ENCODE results near the gene NDUFA5. TPM values are rescaled to one million over a fixed set of nuclear protein-coding genes. Genes with fewer than 3 reads are reported as not detected.

NDUFA5 gene
- total and polyA plus RNA-seq, 12 donors = 123 to 491 (median 281) TPM

DNA sequence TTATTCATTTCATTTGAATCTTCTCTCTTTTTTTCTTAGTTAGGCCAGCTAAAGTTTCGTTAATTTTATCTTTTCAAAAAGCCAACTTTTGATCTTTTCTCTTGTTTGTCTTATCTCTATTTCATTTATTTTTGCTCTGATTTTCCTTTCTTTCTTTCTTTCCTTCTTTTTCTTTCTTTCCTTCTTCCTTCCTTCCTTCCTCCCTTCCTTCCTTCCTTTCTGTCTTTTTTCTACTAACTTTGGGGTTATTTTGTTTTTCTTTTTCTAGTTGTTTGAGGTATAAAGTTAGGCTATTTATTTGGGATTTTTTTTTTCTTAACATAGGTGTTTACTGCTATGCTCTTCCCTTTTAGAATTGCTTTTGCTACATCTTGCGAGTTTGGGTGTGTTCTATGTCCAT lies 30.8 kb upstream of the NDUFA5 start:
- TF ChIP-seq CTCF (IDR thresholded peaks at IDR 0.05) = no peak
- no peaks in the 10 kb centered on the region for H3K27me3 ChIP-seq
- intact Hi-C loops (cut with DNase I) = loop anchor here in 2 of 10 donors (10.0 kb wide), 2 partner anchors 106 to 286 kb away; no protein-coding TSS in a partner anchor
- H3K36me3 ChIP-seq = no peaks in the 10 kb centered on the region
- DNase-seq = no peak
- no peak for ATAC-seq
- H3K4me3 ChIP-seq = no peak overlapping the region
- 92 to 93% methylated on average over 2 of the region's 2 CpGs for WGBS, 2 donors
- H3K27ac ChIP-seq = no peak overlapping the region
- no peaks in the 10 kb centered on the region for H3K9me3 ChIP-seq
- H3K4me1 ChIP-seq = peaks cover 0 to 4% (median 0%) of the 10 kb centered on the region in 9 donors

DNA sequence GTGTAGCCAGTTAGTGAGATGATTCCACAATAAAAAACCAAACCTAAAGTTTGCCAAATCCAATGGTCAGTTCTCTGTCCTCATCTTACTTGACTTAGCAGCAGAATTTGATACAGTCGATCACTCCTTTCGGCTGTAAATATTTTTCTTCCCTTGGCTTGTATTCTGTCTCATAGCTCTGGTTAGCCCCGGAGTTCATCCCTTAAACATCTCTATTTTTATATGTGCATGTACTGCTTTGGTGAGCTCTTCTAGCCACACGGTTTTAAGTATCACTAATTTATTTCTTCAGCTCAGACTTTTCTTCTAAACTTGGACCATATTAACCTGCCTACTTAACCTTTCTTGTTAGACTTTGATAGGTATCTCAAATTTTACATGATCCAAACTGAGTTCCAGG lies 26.2 kb upstream of the NDUFA5 start:
- Histone ChIP-seq H3K4me1 (peaks cover 0 to 5% (median 0%) of the 10 kb centered on the region in 9 donors), H3K4me3 (no peak overlapping the region), H3K36me3 (no peaks in the 10 kb centered on the region), H3K9me3 (no peaks in the 10 kb centered on the region), H3K27ac (no peak overlapping the region), H3K27me3 (no peaks in the 10 kb centered on the region)
- TF ChIP-seq CTCF (IDR thresholded peaks at IDR 0.05) = no peak
- WGBS, 2 donors = 83 to 85% methylated on average over 4 of the region's 4 CpGs
- DNase-seq = no peak
- peak in 1 of 8 donors; percentile 31 for ATAC-seq
- intact Hi-C loops (cut with DNase I) = loop anchor here in 5 of 10 donors (5.0 to 10.0 kb wide), 5 partner anchors 98 to 291 kb away; no protein-coding TSS in a partner anchor

DNA sequence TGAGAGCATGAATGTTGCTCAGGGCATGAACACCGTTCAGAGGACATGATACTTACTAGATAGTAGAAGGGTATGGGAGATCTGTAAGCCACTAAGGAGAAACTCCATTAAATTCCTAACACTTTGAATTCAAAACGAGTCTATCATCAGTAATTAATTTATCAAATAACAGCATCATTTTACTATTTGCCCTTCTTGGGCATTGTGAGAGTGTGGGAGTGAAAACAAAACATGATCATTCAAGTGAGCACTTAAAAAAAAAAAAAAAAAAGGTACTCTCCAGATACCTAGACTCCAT lies 23.5 kb upstream of the NDUFA5 start:
- Histone ChIP-seq H3K4me3 (no peak overlapping the region), H3K4me1 (peaks cover 0 to 5% (median 0%) of the 10 kb centered on the region in 9 donors), H3K36me3 (no peaks in the 10 kb centered on the region), H3K9me3 (no peaks in the 10 kb centered on the region), H3K27me3 (no peaks in the 10 kb centered on the region), H3K27ac (peak overlapping the region in 1 of 10 donors; percentile 12)
- no peak for TF ChIP-seq CTCF (IDR thresholded peaks at IDR 0.05)
- 17 to 22% methylated on average over 2 of the region's 2 CpGs for WGBS, 2 donors
- ATAC-seq (peak in 3 of 8 donors; percentile 11 to 37 (median 19)), DNase-seq (no peak)
- intact Hi-C loops (cut with DNase I) = loop anchor here in 5 of 10 donors (2.0 to 10.0 kb wide), 6 partner anchors 101 to 294 kb away; no protein-coding TSS in a partner anchor

DNA sequence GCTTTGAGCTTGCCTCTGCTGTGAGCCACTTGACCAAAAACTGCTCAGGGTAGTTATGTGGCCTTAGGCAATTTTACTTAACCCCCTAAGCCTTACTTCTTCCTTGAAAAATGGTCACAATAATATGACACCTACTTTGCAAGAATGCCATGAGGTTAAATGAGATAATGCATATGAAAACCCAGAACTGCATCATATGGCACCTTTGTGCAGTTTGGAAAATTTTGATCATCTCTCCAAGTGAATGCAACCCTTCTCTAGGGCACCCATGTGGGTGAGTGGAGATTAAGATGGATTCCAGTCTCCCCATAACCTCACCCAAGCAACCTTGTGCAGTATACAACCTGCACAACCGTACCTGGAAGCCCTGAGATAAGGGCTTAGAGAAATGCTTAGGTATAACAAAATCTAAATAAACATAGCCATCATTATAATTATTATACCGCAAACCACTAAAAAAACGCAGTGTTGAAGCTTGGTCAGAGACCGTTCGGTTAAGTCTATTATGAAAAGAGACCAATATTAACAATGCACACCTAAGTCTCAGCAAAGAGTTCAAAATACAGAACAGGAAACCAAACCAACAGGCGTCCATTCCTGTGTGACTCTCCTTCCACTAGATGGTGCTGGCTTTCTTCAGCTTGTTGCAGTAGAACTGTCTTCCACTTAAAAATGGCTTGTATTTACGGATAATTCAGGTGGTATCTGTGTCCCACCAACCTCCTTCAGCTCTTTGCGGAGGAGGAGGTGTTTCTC lies 23.0 kb upstream of the NDUFA5 start:
- H3K27ac ChIP-seq = peak overlapping the region in 1 of 10 donors; percentile 12
- TF ChIP-seq CTCF (IDR thresholded peaks at IDR 0.05) = peak; percentile 34 to 77 (median 64)
- WGBS, 2 donors = 28 to 29% methylated on average over 8 of the region's 8 CpGs
- H3K4me3 ChIP-seq = no peak overlapping the region
- DNase-seq (peak in 1 of 2 donors; percentile 26), ATAC-seq (peak; percentile 43 to 82 (median 76))
- no peaks in the 10 kb centered on the region for H3K9me3 ChIP-seq
- peaks cover 0 to 5% (median 0%) of the 10 kb centered on the region in 9 donors for H3K4me1 ChIP-seq
- no peaks in the 10 kb centered on the region for H3K36me3 ChIP-seq
- intact Hi-C loops (cut with DNase I) = loop anchor here in 5 of 10 donors (2.0 to 10.0 kb wide), 6 partner anchors 102 to 294 kb away; no protein-coding TSS in a partner anchor
- no peaks in the 10 kb centered on the region for H3K27me3 ChIP-seq

Data from heart right ventricle (tissue), 16 donors.